DOHH2 (cell line): ENCODE data around the gene PARG.

Experiments used
- H3F3A ChIP-seq: fragments of 200-600 bp; sonication (generic), shearing (Covaris generic); 2 replicates; pipeline ENCODE4 v1.6.0; 2016; ENCODE audit warnings: antibody characterized with exemption, mild to moderate bottlenecking; ENCODE audit not compliant: control insufficient read depth, insufficient read depth
- H3K27ac ChIP-seq: fragments of 200-600 bp; sonication (generic); 2 replicates; pipeline ENCODE4 v1.5.1; 2014; ENCODE audit warnings: low read depth, mild to moderate bottlenecking, low read length, moderate library complexity
- H3K27me3 ChIP-seq: fragments of 200-600 bp; sonication (generic); 2 replicates; pipeline ENCODE4 v1.6.1; 2014; ENCODE audit warnings: mild to moderate bottlenecking, low read length, mixed read lengths; ENCODE audit not compliant: control insufficient read depth
- H3K36me3 ChIP-seq: fragments of 200-600 bp; sonication (generic); 2 replicates; pipeline ENCODE4 v1.6.1; 2014; ENCODE audit warnings: mild to moderate bottlenecking, low read length, moderate library complexity, mixed read lengths; ENCODE audit not compliant: control insufficient read depth
- H3K4me1 ChIP-seq: fragments of 200-600 bp; sonication (generic); 2 replicates; pipeline ENCODE4 v1.6.1; 2014; ENCODE audit warnings: mild to moderate bottlenecking, low read length, mixed read lengths; ENCODE audit not compliant: control insufficient read depth
- H3K4me2 ChIP-seq: fragments of 200-600 bp; sonication (generic); 2 replicates; pipeline ENCODE4 v1.6.0; 2014; ENCODE audit warnings: mild to moderate bottlenecking, low read length, moderate library complexity
- H3K4me3 ChIP-seq: fragments of 200-600 bp; sonication (generic); 2 replicates; pipeline ENCODE4 v1.5.1; 2014; ENCODE audit warnings: mild to moderate bottlenecking, low read length, mixed read lengths
- H3K79me2 ChIP-seq: fragments of 200-600 bp; sonication (generic); 2 replicates; pipeline ENCODE4 v1.6.1; 2014; ENCODE audit warnings: mild to moderate bottlenecking, low read length, mixed read lengths; ENCODE audit not compliant: control insufficient read depth
- H3K9me2 ChIP-seq: fragments of 200-600 bp; sonication (generic); replicated peaks from 2 replicates; pipeline ENCODE4 v1.6.1; 2014; ENCODE audit warnings: mild to moderate bottlenecking, low read length, mixed read lengths; ENCODE audit not compliant: control insufficient read depth
- H3K9me3 ChIP-seq: fragments of 200-600 bp; sonication (generic); 2 replicates; pipeline ENCODE4 v1.6.1; 2014; ENCODE audit warnings: antibody characterized with exemption, low read length, mixed read lengths; ENCODE audit not compliant: control insufficient read depth, insufficient read depth
- H4K20me1 ChIP-seq: fragments of 200-600 bp; sonication (generic); 2 replicates; pipeline ENCODE4 v1.6.0; 2014; ENCODE audit warnings: low read depth, mild to moderate bottlenecking, antibody characterized with exemption, low read length, moderate library complexity; ENCODE audit not compliant: control insufficient read depth, insufficient read depth
- EZH2phosphoT487 ChIP-seq: fragments of 200-600 bp; sonication (generic); IDR thresholded peaks from 2 replicates; pipeline ENCODE4 v1.6.1; 2017; ENCODE audit warnings: borderline replicate concordance, mild to moderate bottlenecking, antibody characterized with exemption, low read length, moderate library complexity, mixed read lengths
- TF ChIP-seq, protein P1 (sequence below): fragments of 200-600 bp; sonication (generic); IDR thresholded peaks from one replicate; pipeline ENCODE4 v1.5.1; 2014; ENCODE audit warnings: antibody characterized with exemption, mild to moderate bottlenecking, low read depth, low read length; ENCODE audit not compliant: poor library complexity, severe bottlenecking

The PARG gene

GRCh38 chr10:49827297-49827696, 114.5 kb downstream of the PARG start:
- Histone ChIP-seq H3K4me2 (no peak overlapping the region), H3K9me2 (no peaks in the 10 kb centered on the region), H3K36me3 (peaks cover 21% of the 10 kb centered on the region), H3K4me3 (no peak overlapping the region), H3K27me3 (no peaks in the 10 kb centered on the region), H4K20me1 (no peaks in the 10 kb centered on the region), H3K9me3 (no peaks in the 10 kb centered on the region), H3F3A (no peaks in the 10 kb centered on the region), H3K27ac (no peak overlapping the region), H3K4me1 (no peaks in the 10 kb centered on the region), H3K79me2 (no peaks in the 10 kb centered on the region)
- TF ChIP-seq, protein P1, sequence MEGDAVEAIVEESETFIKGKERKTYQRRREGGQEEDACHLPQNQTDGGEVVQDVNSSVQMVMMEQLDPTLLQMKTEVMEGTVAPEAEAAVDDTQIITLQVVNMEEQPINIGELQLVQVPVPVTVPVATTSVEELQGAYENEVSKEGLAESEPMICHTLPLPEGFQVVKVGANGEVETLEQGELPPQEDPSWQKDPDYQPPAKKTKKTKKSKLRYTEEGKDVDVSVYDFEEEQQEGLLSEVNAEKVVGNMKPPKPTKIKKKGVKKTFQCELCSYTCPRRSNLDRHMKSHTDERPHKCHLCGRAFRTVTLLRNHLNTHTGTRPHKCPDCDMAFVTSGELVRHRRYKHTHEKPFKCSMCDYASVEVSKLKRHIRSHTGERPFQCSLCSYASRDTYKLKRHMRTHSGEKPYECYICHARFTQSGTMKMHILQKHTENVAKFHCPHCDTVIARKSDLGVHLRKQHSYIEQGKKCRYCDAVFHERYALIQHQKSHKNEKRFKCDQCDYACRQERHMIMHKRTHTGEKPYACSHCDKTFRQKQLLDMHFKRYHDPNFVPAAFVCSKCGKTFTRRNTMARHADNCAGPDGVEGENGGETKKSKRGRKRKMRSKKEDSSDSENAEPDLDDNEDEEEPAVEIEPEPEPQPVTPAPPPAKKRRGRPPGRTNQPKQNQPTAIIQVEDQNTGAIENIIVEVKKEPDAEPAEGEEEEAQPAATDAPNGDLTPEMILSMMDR: no peak
- TF ChIP-seq EZH2phosphoT487: no peak

GRCh38 chr10:49819234-49819958, 122.4 kb downstream of the PARG start:
- Histone ChIP-seq H3F3A (no peaks in the 10 kb centered on the region), H3K4me3 (no peak overlapping the region), H3K4me1 (no peaks in the 10 kb centered on the region), H3K36me3 (peaks cover 32% of the 10 kb centered on the region), H3K4me2 (no peak overlapping the region), H4K20me1 (no peaks in the 10 kb centered on the region), H3K9me3 (no peaks in the 10 kb centered on the region), H3K27me3 (no peaks in the 10 kb centered on the region), H3K27ac (no peak overlapping the region), H3K9me2 (no peaks in the 10 kb centered on the region), H3K79me2 (no peaks in the 10 kb centered on the region)
- TF ChIP-seq EZH2phosphoT487: no peak
- TF ChIP-seq, protein P1: no peak

DNA sequence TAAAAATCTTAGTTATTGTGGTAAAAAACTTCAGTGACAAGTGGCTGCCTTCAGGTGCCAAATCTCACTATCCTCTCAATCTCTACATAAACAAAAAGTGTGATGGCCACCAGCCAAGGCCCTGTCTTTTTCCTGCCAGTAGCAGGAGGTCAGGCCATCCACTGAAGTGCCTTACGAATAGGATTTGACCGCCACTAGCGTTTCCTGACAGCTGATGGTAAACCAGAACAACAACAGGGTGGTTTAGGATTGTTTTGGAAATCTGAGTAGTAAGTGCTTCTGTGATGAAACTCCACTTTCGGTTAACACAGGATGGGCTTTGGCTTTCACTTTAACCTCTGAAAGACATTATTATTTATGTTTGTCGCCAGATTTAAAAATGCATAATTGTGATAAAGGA, 124.0 kb downstream of the PARG start:
- Histone ChIP-seq H3K4me2 (no peak overlapping the region), H3K27me3 (no peaks in the 10 kb centered on the region), H3K4me3 (no peak overlapping the region), H3K27ac (no peak overlapping the region), H3F3A (no peaks in the 10 kb centered on the region), H3K79me2 (no peaks in the 10 kb centered on the region), H3K36me3 (peaks cover 32% of the 10 kb centered on the region), H3K9me2 (no peaks in the 10 kb centered on the region), H4K20me1 (no peaks in the 10 kb centered on the region), H3K9me3 (no peaks in the 10 kb centered on the region), H3K4me1 (no peaks in the 10 kb centered on the region)
- no peak for TF ChIP-seq EZH2phosphoT487
- TF ChIP-seq, protein P1: no peak
